Fibroblast of lung (primary cell): ENCODE data around the gene DGAT2.

Source experiments
- EZH2 ChIP-seq: IDR thresholded peaks from 2 replicates; pipeline ENCODE4 v1.5.1; 2012; ENCODE audit warnings: low read length, control low read depth, mild to moderate bottlenecking; ENCODE audit errors: missing control alignments
- TF ChIP-seq, protein P1 (sequence below), 2 donors: IDR thresholded peaks in 1 of 2; conservative IDR thresholded peaks in 1 of 2; 1 replicate in 1 of 2; 2 replicates in 1 of 2; pipeline ENCODE4 v1.5.1; 2011 to 2012; ENCODE audit warnings: low read length in 2 of 2, control low read depth in 1 of 2, inconsistent platforms in 1 of 2, low read depth in 1 of 2, mild to moderate bottlenecking in 1 of 2

DNA sequence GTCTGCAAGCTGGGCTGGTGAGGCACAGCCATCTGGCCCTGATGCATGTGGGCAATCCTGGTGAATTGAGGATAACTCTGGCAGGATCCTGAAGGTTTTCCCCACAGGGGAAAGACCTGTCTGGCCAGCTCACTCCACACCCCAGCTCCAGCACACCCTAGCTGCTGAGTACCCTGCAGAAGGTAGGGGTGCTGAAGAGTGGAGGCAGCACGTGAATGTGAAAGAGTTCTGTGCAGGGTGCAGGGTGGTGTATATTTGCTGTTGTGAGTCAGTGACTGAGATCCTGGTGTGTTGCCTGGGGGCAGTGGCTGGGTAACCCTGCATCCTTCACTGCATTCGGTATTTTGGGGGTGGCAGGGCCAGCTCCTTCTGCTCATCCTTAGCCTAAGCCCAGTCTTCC is 22.4 kb downstream of the DGAT2 start:
- TF ChIP-seq, protein P1, sequence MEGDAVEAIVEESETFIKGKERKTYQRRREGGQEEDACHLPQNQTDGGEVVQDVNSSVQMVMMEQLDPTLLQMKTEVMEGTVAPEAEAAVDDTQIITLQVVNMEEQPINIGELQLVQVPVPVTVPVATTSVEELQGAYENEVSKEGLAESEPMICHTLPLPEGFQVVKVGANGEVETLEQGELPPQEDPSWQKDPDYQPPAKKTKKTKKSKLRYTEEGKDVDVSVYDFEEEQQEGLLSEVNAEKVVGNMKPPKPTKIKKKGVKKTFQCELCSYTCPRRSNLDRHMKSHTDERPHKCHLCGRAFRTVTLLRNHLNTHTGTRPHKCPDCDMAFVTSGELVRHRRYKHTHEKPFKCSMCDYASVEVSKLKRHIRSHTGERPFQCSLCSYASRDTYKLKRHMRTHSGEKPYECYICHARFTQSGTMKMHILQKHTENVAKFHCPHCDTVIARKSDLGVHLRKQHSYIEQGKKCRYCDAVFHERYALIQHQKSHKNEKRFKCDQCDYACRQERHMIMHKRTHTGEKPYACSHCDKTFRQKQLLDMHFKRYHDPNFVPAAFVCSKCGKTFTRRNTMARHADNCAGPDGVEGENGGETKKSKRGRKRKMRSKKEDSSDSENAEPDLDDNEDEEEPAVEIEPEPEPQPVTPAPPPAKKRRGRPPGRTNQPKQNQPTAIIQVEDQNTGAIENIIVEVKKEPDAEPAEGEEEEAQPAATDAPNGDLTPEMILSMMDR (conservative IDR thresholded peaks at IDR 0.05 in 1 of 2, IDR thresholded peaks at IDR 0.05 in 1 of 2; ENCODE audit: low read depth in 1 of 2, low read length in 2 of 2) = no peak
- TF ChIP-seq EZH2 = no peak
